Vagina (tissue), 2 donors: ENCODE measurements around the gene COL28A1.

Experiments
- POLR2A ChIP-seq, 2 donors: fragments of 450-650 bp; IDR thresholded peaks; one replicate each; pipeline ENCODE4 v1.6.1; 2017; ENCODE audit warnings: antibody characterized with exemption in 2 of 2, mild to moderate bottlenecking in 2 of 2, moderate library complexity in 2 of 2
- TF ChIP-seq, protein P1 (sequence below), 3 experiments: fragments of 450-650 bp in 2 of 3; fragments of 200-600 bp in 1 of 3; sonication (generic) in 1 of 3; IDR thresholded peaks; one replicate each; pipeline ENCODE4 v1.5.1; 2017 to 2019; ENCODE audit warnings: antibody characterized with exemption in 3 of 3, mild to moderate bottlenecking in 2 of 3, moderate library complexity in 2 of 3

GRCh38 chr7:7489546-7489945 lies 46.1 kb downstream of the COL28A1 start:
- TF ChIP-seq POLR2A (IDR thresholded peaks at IDR 0.05): no peak
- TF ChIP-seq, protein P1, sequence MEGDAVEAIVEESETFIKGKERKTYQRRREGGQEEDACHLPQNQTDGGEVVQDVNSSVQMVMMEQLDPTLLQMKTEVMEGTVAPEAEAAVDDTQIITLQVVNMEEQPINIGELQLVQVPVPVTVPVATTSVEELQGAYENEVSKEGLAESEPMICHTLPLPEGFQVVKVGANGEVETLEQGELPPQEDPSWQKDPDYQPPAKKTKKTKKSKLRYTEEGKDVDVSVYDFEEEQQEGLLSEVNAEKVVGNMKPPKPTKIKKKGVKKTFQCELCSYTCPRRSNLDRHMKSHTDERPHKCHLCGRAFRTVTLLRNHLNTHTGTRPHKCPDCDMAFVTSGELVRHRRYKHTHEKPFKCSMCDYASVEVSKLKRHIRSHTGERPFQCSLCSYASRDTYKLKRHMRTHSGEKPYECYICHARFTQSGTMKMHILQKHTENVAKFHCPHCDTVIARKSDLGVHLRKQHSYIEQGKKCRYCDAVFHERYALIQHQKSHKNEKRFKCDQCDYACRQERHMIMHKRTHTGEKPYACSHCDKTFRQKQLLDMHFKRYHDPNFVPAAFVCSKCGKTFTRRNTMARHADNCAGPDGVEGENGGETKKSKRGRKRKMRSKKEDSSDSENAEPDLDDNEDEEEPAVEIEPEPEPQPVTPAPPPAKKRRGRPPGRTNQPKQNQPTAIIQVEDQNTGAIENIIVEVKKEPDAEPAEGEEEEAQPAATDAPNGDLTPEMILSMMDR (IDR thresholded peaks at IDR 0.05): no peak
